Hepatocyte (in vitro differentiated cells): ENCODE data around the gene GAGE2A.
"Not testable (repeated sequence)": the region's sequence is repeated elsewhere in the genome, so short reads cannot be mapped to it uniquely, and the experiment has no call there.

Experiments used
- EZH2 ChIP-seq: fragments of 200-600 bp; sonication (generic); IDR thresholded peaks from 2 replicates; pipeline ENCODE4 v1.6.1; 2016; ENCODE audit warnings: antibody characterized with exemption, mild to moderate bottlenecking, borderline replicate concordance
- EZH2phosphoT487 ChIP-seq: fragments of 200-600 bp; sonication (generic); IDR thresholded peaks from one replicate; pipeline ENCODE4 v1.6.1; 2018; ENCODE audit warnings: antibody characterized with exemption, mild to moderate bottlenecking, low read depth, moderate library complexity; ENCODE audit not compliant: unreplicated experiment, severe bottlenecking
- TF ChIP-seq, protein P1 (sequence below): fragments of 200-600 bp; sonication (generic); IDR thresholded peaks from 2 replicates; pipeline ENCODE4 v1.5.1; 2016; ENCODE audit warnings: antibody characterized with exemption, mild to moderate bottlenecking; ENCODE audit not compliant: poor library complexity

DNA sequence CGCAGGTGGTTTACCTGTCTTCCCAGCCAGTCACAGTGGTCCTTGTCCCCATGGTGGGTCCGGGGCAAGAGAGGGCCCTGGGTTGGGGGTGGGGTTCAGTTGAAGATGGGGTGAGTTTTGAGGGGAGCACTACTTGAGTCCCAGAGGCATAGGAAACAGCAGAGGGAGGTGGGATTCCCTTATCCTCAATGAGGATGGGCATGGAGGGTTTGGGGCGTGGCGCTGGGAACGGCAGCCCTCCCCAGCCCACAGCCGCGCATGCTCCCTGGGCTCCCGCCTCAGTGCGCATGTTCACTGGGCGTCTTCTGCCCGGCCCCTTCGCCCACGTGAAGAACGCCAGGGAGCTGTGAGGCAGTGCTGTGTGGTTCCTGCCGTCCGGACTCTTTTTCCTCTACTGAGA is 28.8 kb upstream of the GAGE2A start, which contains the start of gene GAGE12F:
- TF ChIP-seq EZH2, EZH2phosphoT487: not testable (repeated sequence)
- TF ChIP-seq, protein P1, sequence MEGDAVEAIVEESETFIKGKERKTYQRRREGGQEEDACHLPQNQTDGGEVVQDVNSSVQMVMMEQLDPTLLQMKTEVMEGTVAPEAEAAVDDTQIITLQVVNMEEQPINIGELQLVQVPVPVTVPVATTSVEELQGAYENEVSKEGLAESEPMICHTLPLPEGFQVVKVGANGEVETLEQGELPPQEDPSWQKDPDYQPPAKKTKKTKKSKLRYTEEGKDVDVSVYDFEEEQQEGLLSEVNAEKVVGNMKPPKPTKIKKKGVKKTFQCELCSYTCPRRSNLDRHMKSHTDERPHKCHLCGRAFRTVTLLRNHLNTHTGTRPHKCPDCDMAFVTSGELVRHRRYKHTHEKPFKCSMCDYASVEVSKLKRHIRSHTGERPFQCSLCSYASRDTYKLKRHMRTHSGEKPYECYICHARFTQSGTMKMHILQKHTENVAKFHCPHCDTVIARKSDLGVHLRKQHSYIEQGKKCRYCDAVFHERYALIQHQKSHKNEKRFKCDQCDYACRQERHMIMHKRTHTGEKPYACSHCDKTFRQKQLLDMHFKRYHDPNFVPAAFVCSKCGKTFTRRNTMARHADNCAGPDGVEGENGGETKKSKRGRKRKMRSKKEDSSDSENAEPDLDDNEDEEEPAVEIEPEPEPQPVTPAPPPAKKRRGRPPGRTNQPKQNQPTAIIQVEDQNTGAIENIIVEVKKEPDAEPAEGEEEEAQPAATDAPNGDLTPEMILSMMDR, result not testable (repeated sequence)
